T-helper 1 cell (primary cell): Measurements from ENCODE around the gene IL1RAPL2.
"Not testable (repeated sequence)": the region's sequence is repeated elsewhere in the genome, so short reads cannot be mapped to it uniquely, and the experiment has no call there.

ENCODE experiments used
- DNase-seq, 5 donors: peaks; one replicate each; pipeline ENCODE4 v3.0.0-alpha.2; 2012 to 2020

IL1RAPL2 gene

DNA sequence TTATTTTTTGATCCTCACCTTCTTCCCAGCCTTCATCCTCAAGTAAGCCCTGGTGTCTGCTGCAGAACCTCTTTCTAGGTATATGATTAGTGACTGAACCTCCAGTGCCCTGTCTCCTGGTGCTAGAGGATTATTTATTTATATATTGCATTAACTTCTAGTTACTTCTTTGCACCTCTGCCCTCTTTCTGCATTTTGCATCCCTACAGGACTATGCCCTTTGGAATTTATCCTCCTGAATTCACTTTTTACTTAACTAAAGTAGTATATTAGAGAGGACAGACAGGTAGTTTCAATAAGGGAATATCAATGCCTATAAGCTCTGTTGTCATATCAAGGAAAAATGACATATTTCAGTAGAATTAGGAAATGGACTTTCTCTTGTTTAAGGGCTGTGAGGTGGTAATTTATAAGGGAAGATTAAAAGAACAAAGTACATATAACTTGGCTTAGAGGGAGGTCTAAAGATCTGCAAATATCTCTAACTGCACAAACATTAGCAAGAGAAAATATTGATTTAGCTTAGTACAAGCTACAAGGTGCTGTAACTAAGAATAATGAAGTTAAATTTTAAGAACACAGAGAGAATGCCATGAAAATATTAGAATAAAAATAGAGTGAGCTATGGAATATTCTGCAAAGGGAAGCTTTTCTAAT lies 472.8 kb downstream of the IL1RAPL2 start:
- DNase-seq = no peak

DNA sequence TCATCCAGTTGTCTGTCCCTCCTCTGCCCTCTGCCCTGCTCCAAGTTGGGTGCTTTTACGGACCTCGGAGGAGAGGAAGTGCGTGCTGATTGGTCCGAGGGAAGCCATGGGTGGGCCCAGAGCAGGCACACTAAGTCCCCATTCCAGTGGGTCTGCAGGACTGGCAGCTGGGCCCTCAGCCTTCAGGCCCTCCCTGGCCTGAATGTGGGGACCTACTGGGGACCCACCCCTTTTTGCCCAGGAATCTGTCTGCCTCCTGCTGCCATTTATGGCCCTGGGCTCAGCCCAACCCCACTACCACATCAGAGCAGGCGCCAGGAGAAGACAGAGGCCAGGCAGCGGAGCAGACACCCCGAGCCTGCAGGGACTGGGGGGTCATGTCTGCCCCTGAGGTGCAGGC lies 484.9 kb downstream of the IL1RAPL2 start:
- DNase-seq = no peak

GRCh38 chrX:105051364-105051763 lies 485.4 kb downstream of the IL1RAPL2 start:
- DNase-seq = no peak

- no peak for DNase-seq
These were observed 486.9 kb downstream of the IL1RAPL2 start for GRCh38 chrX:105052926-105053325.

DNA sequence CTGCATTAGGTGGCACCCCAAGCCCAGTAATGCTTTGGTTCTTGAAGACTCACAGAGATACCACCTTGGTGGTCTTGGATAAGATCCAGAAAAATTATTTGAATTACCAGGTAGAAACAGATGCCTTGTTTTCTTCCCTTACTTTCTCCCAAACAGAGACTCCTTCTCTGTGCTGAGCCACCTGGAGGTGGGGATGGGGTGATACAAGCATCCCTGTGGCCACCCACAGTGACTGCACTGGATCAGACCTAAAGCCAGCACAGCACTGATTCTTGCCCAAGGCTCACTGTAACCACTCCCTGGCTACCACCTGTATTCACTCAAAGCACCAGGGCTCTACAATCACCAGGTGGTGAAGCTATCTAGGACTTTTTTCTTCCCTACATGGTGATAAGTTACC lies 497.7 kb downstream of the IL1RAPL2 start:
- no peak for DNase-seq

- DNase-seq = no peak
These were observed 532.2 kb downstream of the IL1RAPL2 start for GRCh38 chrX:105098201-105098600.

GRCh38 chrX:105098812-105099211 lies 532.8 kb downstream of the IL1RAPL2 start:
- DNase-seq = no peak

GRCh38 chrX:105101378-105101777 lies 535.4 kb downstream of the IL1RAPL2 start:
- DNase-seq = no peak

DNA sequence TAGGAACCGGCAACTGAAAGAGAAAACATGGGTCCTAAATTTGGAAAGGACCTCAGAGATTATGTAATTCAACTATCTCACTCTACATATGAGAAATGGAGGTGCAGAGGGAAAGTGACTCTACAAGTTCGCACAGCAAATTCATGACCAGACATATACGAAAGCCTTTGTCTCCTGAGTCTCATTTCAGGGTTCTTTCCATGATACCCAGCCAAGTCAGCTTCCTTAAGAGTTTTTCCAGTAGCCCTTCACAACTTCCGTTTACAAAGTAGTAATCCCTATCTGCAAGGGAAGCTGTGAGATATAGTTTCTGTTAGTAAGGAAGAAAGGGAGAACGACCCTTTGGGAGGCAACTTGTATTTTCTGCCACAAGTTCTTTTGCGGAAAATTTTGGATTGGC lies 543.9 kb downstream of the IL1RAPL2 start:
- no peak for DNase-seq

GRCh38 chrX:105114554-105115130 lies 548.6 kb downstream of the IL1RAPL2 start:
- DNase-seq = no peak

DNA sequence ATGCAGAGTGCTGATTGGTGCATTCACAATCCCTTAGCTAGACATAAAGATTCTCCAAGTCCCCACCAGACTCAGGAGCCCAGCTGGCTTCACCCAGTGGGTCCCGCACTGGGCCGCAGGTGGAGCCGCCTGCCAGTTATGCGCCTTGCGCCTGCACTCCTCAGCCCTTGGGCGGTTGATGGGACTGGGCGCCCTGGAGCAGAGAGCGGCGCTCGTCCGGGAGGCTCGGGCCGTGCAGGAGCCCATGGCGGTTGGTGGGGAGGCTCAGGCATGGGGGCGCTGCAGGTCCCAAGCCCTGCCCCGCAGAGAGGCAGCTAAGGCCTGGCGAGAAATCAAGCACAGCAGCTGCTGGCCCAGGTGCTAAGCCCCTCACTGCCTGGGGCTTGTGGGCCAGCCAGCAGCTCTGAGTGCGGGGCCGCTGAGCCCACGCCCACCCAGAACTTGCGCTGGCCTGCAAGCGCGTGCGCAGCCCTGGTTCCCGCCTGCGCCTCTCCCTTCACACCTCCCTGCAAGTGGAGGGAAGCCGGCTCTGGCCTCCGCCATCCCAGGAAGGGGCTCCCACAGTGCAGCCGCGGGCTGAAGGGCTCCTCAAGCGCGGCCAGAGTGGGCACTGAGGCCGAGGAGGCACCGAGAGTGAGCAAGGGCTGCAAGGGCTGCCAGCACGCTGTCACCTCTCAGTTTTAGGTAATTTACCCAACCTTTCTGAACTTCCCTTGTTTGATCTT lies 549.8 kb downstream of the IL1RAPL2 start:
- not testable (repeated sequence) for DNase-seq

DNA sequence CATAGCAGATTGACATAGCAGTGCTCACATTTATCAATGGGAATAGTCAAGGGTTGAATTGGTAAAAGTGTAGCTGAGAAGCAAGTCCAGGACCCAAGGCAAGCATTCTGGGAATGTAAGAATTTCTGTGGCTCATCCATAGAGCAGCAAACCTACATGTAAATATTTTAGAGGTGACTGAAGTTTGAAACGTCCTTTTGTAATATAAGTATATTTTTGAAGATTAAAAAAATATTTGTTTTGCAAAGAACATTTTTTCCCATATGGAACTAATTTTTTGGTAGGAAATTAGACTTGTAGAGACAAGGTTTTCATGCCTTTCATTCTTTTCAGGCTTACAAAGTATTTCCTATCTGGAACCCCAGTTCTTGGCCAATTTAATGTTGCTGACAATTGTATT lies 550.5 kb downstream of the IL1RAPL2 start:
- DNase-seq = no peak

DNA sequence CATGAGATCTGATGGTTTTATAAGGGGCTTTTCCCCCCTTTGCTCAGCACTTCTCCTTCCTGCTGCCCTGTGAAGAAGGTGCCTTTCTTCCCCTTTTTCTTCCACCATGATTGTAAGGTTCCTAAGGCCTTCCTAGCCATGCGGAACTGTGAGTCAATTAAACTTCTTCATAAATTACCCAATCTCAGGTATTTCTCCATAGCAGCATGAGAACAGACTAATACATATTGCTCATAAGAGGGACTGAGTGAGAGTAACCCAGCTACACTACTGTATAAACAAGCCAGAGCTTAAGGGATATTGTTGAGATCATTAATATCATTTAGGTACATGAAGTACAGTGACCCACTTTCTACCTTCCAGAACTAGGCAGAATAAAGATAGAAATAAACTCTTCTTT lies 551.6 kb downstream of the IL1RAPL2 start:
- DNase-seq = no peak

DNA sequence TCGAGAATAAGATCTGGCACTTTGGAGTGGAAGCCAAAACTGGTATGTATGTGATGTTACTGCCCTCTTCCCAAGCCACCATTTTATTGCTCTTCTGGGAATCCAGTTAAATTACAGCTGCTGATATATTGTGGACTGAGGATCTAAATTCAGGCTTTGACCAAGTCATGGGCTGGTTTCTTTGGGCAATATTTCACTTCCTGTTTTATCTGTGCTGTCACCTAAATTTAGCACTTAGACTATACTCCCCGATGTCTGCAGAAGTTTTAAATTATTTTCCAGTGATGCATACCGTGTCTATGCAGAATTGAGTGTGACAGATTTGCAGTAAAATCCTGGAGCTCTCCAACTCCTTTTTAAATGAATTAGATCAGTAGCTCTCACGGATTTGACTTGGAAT lies 554.5 kb downstream of the IL1RAPL2 start:
- no peak for DNase-seq

DNA sequence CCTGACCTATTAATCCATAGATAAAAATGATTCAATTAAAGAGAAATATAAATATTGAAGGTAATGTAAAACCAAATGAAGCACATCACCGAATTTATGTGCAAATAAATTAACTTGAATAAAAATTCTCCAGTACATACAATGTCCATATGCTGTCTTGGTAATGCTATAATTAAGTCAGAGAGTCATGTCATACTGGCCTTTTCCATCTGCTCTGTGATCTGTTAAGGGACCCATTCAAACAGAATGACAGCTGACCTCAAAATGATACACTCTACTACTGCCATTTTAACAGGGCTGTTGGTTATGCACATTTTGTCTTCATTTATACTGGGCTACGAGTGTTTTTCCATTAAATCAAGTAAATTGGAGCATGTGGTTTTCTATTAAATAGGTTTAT lies 555.2 kb downstream of the IL1RAPL2 start:
- DNase-seq = no peak

GRCh38 chrX:105126201-105126600 lies 560.2 kb downstream of the IL1RAPL2 start:
- DNase-seq = no peak

GRCh38 chrX:105134273-105134672 lies 568.3 kb downstream of the IL1RAPL2 start:
- DNase-seq = no peak

GRCh38 chrX:105136786-105137185 lies 570.8 kb downstream of the IL1RAPL2 start:
- no peak for DNase-seq

- no peak for DNase-seq
These were observed 584.0 kb downstream of the IL1RAPL2 start for GRCh38 chrX:105150036-105150435.

- no peak for DNase-seq
These were observed 584.6 kb downstream of the IL1RAPL2 start for GRCh38 chrX:105150557-105150956.

- no peak for DNase-seq
These were observed 601.2 kb downstream of the IL1RAPL2 start for GRCh38 chrX:105167233-105167632.

DNA sequence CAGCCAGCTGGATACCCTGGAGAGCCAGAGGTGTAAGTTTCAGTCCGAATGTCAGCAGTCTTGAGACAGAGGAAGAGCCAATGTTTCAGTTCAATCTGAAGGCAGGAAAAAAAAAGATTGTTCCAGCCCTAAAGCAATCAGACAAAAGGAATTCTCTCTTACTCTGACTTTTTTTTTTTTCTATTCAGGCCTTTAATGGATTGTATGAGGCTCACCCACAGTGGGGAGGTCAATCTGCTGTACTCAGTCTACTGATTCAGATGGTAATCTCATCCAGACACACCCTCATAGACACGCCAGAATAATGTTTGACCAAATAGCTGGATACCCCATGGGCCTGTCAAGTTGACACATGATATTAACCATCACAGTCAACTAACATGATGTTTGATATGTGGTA lies 602.6 kb downstream of the IL1RAPL2 start:
- DNase-seq = no peak

- DNase-seq = no peak
These were observed 607.1 kb downstream of the IL1RAPL2 start for GRCh38 chrX:105173071-105173470.

DNA sequence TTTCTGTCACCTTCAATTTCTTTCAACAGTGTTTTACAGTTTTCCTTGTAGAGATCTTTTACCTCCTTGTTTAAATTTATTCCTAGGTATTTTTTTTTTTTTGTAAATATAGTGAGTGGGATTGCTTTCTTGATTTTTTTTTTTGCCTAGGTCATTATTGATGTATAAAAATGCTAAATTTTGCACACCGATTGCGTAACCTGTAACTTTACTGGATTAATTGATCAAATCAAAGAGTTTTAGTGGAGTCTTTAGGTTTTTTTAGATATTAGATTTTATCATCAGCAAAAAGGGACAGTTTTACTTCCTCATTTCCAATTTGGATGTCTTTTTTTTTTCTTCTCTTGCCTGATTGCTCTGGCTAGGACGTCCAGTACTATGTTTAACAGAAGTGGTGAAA lies 613.6 kb downstream of the IL1RAPL2 start:
- DNase-seq = no peak
